PC-3 (cell line): ENCODE results near the gene C12orf60. TPM values are rescaled to one million over a fixed set of nuclear protein-coding genes. Genes with fewer than 3 reads are reported as not detected.
A peak's percentile ranks its signal among the peaks of the same experiment; 100 is the strongest.

Source experiments
- ATAC-seq: fragments of 200-7000 bp; cut with Tn5 transposase; 2 replicates; pipeline ENCODE4 v1.9.1; 2020; ENCODE audit warnings: mild to moderate bottlenecking, moderate library complexity
- BruUV-seq: library from RNA; stranded (reverse); fragments of 400-500 nt; replicated peaks from 2 replicates; lab custom pipeline; 2021; lab: Mats Ljungman, UMichigan
- CTCF ChIA-PET: fragments of 300-600 bp; sonication (Branson Sonifier 250); formaldehyde crosslinking; loops from one replicate; lab custom pipeline; 2022; ENCODE audit warnings: antibody characterized with exemption; lab: Charles Lee
- POLR2A ChIA-PET: fragments of 300-600 bp; sonication (Branson Sonifier 250); formaldehyde crosslinking; loops from one replicate; lab custom pipeline; 2022; ENCODE audit warnings: antibody characterized with exemption; ENCODE audit not compliant: unreplicated experiment; lab: Charles Lee
- DNase-seq: peaks from one replicate; pipeline ENCODE4 v3.0.0-alpha.2; 2015
- H2AFZ ChIP-seq: fragments of 300-600 bp; sonication (generic); 2 replicates; pipeline ENCODE4 v1.6.0; 2016; ENCODE audit warnings: antibody characterized with exemption, low read length
- H3F3A ChIP-seq: fragments of 300-600 bp; sonication (generic); one replicate; pipeline ENCODE4 v1.6.0; 2017; ENCODE audit warnings: antibody characterized with exemption, low read length, control low read depth, mild to moderate bottlenecking; ENCODE audit not compliant: unreplicated experiment
- H3K27ac ChIP-seq: fragments of 300-600 bp; sonication (generic); 2 replicates; pipeline ENCODE4 v1.5.1; 2016; ENCODE audit warnings: mild to moderate bottlenecking, low read length
- H3K27me3 ChIP-seq: fragments of 300-600 bp; sonication (generic); 2 replicates; pipeline ENCODE4 v1.6.1; 2016; ENCODE audit warnings: low read length, mixed read lengths
- H3K36me3 ChIP-seq: fragments of 300-600 bp; sonication (generic); 2 replicates; pipeline ENCODE4 v1.6.1; 2016; ENCODE audit warnings: low read depth, mixed run types, low read length, mixed read lengths
- H3K4me1 ChIP-seq: fragments of 300-600 bp; sonication (generic); 2 replicates; pipeline ENCODE4 v1.5.1; 2016; ENCODE audit warnings: low read length; ENCODE audit not compliant: insufficient read depth
- H3K4me2 ChIP-seq: fragments of 300-600 bp; sonication (generic); 2 replicates; pipeline ENCODE4 v1.6.0; 2016; ENCODE audit warnings: low read length
- H3K4me3 ChIP-seq: fragments of 300-600 bp; sonication (generic); 2 replicates; pipeline ENCODE4 v1.5.1; 2016; ENCODE audit warnings: mild to moderate bottlenecking, low read length, mixed read lengths
- H3K79me2 ChIP-seq: fragments of 300-600 bp; sonication (generic); 2 replicates; pipeline ENCODE4 v1.6.1; 2017; ENCODE audit warnings: low read length, mixed read lengths
- H3K9ac ChIP-seq: fragments of 300-600 bp; sonication (generic); 2 replicates; pipeline ENCODE4 v1.6.0; 2016; ENCODE audit warnings: mild to moderate bottlenecking, low read length
- H3K9me2 ChIP-seq: fragments of 300-600 bp; sonication (generic); replicated peaks from 2 replicates; pipeline ENCODE4 v1.6.1; 2016; ENCODE audit warnings: mixed run types, low read length, mixed read lengths
- H3K9me3 ChIP-seq: fragments of 300-600 bp; sonication (generic); 2 replicates; pipeline ENCODE4 v1.6.1; 2016; ENCODE audit warnings: low read length, mixed read lengths
- H4K20me1 ChIP-seq: fragments of 300-600 bp; sonication (generic); 2 replicates; pipeline ENCODE4 v1.6.1; 2016; ENCODE audit warnings: low read length, mixed read lengths
- CTCF ChIP-seq: fragments of 300-600 bp; sonication (generic); conservative IDR thresholded peaks from 2 replicates; pipeline ENCODE4 v1.5.1; 2017; ENCODE audit warnings: antibody characterized with exemption, low read depth, mild to moderate bottlenecking, low read length
- EZH2 ChIP-seq: fragments of 300-600 bp; sonication (generic); IDR thresholded peaks from one replicate; pipeline ENCODE4 v1.6.1; 2017; ENCODE audit warnings: antibody characterized with exemption, mild to moderate bottlenecking, low read length; ENCODE audit not compliant: unreplicated experiment
- EZH2phosphoT487 ChIP-seq: fragments of 300-600 bp; sonication (generic); IDR thresholded peaks from 2 replicates; pipeline ENCODE4 v1.6.1; 2018; ENCODE audit warnings: mild to moderate bottlenecking, antibody characterized with exemption, low read length, borderline replicate concordance
- intact Hi-C: fragments of 100-400 bp; cut with micrococcal nuclease; formaldehyde crosslinking; loops from 2 replicates; pipeline ENCODE4 v1.9.0; 2023
- total RNA-seq: library from RNA; depleted of rRNA; stranded (reverse); fragments of >200 nt; gene quantifications from 2 replicates; pipeline ENCODE4 v1.2.3, GENCODE V29; 2014

C12orf60 gene
- total RNA-seq, 1 experiment from 2014 or later, result 0.47 TPM

- Histone ChIP-seq H3K9me3 (no peaks in the 10 kb centered on the region), H3K79me2 (no peaks in the 10 kb centered on the region), H3K4me2 (no peak overlapping the region), H3K27me3 (no peaks in the 10 kb centered on the region), H3K4me1 (peaks cover 24% of the 10 kb centered on the region), H4K20me1 (no peaks in the 10 kb centered on the region), H3K9ac (no peak overlapping the region), H3K36me3 (no peaks in the 10 kb centered on the region), H3K4me3 (no peak overlapping the region), H3K9me2 (no peaks in the 10 kb centered on the region), H3K27ac (no peak overlapping the region), H2AFZ (no peak overlapping the region), H3F3A (peaks cover 5% of the 10 kb centered on the region)
- intact Hi-C loops, result no loop called here
- BruUV-seq, result no TSS peak
- ATAC-seq, result no peak
- no peak for DNase-seq
- TF ChIP-seq EZH2 (no peak), CTCF (no peak), EZH2phosphoT487 (no peak)
- ChIA-PET CTCF (no interaction called here), POLR2A (no interaction called here)
Measured at GRCh38 chr12:14834509-14834908, 31.0 kb downstream of the C12orf60 start.

- ChIA-PET CTCF (no interaction called here), POLR2A (no interaction called here)
- peak; percentile 97 for ATAC-seq
- Histone ChIP-seq H3K4me2 (peak overlapping the region; percentile 71), H3K36me3 (no peaks in the 10 kb centered on the region), H3K27me3 (no peaks in the 10 kb centered on the region), H3K9me2 (no peaks in the 10 kb centered on the region), H3K4me1 (peaks cover 28% of the 10 kb centered on the region), H3F3A (peaks cover 5% of the 10 kb centered on the region), H3K79me2 (no peaks in the 10 kb centered on the region), H3K9ac (0 out of 2 replicates have a peak overlapping the region, but pooled peaks have one; percentile 9), H3K9me3 (no peaks in the 10 kb centered on the region), H2AFZ (no peak overlapping the region; the same call in 1 of the 2 replicates), H3K27ac (peak overlapping the region; percentile 84), H3K4me3 (peak overlapping the region; percentile 39; the same call in 1 of the 2 replicates), H4K20me1 (no peaks in the 10 kb centered on the region)
- DNase-seq, result peak; percentile 79
- TF ChIP-seq CTCF (no peak), EZH2phosphoT487 (no peak), EZH2 (no peak)
- intact Hi-C loops, result no loop called here
- BruUV-seq, result no TSS peak
Measured at GRCh38 chr12:14836336-14837210, 33.1 kb downstream of the C12orf60 start.

- intact Hi-C loops, result no loop called here
- TF ChIP-seq EZH2, result no peak
- TF ChIP-seq EZH2phosphoT487, result no peak
- TF ChIP-seq CTCF, result no peak
- Histone ChIP-seq H3K4me3 (no peak overlapping the region), H3F3A (peaks cover 5% of the 10 kb centered on the region), H4K20me1 (no peaks in the 10 kb centered on the region), H3K79me2 (no peaks in the 10 kb centered on the region), H3K4me1 (peaks cover 35% of the 10 kb centered on the region), H3K36me3 (no peaks in the 10 kb centered on the region), H3K9me3 (no peaks in the 10 kb centered on the region), H3K4me2 (no peak overlapping the region), H3K27ac (no peak overlapping the region), H3K9me2 (no peaks in the 10 kb centered on the region), H3K9ac (no peak overlapping the region), H3K27me3 (no peaks in the 10 kb centered on the region), H2AFZ (no peak overlapping the region)
- CTCF ChIA-PET, result no interaction called here
- POLR2A ChIA-PET, result no interaction called here
- no TSS peak for BruUV-seq
- DNase-seq, result no peak
- ATAC-seq, result no peak
Measured at GRCh38 chr12:14839262-14839661, 35.8 kb downstream of the C12orf60 start.
